SKM-1 treated with dmso at 0.1 percent for 144 hours (cell line): ENCODE results near the gene CMTM5.

ENCODE experiments used
- DNase-seq: peaks from one replicate; lab custom pipeline; 2025; ENCODE audit not compliant: unreplicated experiment; lab: John Stamatoyannopoulos, UW

The CMTM5 gene

GRCh38 chr14:23357261-23357660 lies 19.6 kb upstream of the CMTM5 start:
- DNase-seq, result no peak

- no peak for DNase-seq
Observed at GRCh38 chr14:23358042-23358441, 18.8 kb upstream of the CMTM5 start.

GRCh38 chr14:23358553-23359166 lies 18.2 kb upstream of the CMTM5 start:
- no peak for DNase-seq

- DNase-seq, result no peak
Observed at GRCh38 chr14:23359167-23359626, 17.6 kb upstream of the CMTM5 start.

GRCh38 chr14:23359722-23360447 lies 17.0 kb upstream of the CMTM5 start:
- no peak for DNase-seq

- DNase-seq, result no peak
Observed at GRCh38 chr14:23360496-23360895, 16.4 kb upstream of the CMTM5 start.

GRCh38 chr14:23361320-23361719 lies 15.5 kb upstream of the CMTM5 start:
- no peak for DNase-seq

- DNase-seq, result no peak
Observed at GRCh38 chr14:23361763-23362162, 15.1 kb upstream of the CMTM5 start.

- no peak for DNase-seq
Observed at GRCh38 chr14:23362200-23362599, 14.6 kb upstream of the CMTM5 start.

GRCh38 chr14:23364164-23365035 lies 12.4 kb upstream of the CMTM5 start:
- no peak for DNase-seq

- no peak for DNase-seq
Observed at GRCh38 chr14:23365036-23365731, 11.7 kb upstream of the CMTM5 start, which contains the start of gene EFS. EFS (minus strand) TSS chr14:23365172; CDS start chr14:23365025, 147 bp downstream.

- DNase-seq, result no peak
Observed at GRCh38 chr14:23365732-23366425, 11.0 kb upstream of the CMTM5 start.

- no peak for DNase-seq
Observed at GRCh38 chr14:23366426-23366921, 10.4 kb upstream of the CMTM5 start.

- no peak for DNase-seq
Observed at GRCh38 chr14:23370221-23370620, 6.6 kb upstream of the CMTM5 start.

GRCh38 chr14:23371865-23372264 lies 5.0 kb upstream of the CMTM5 start:
- DNase-seq, result no peak

- DNase-seq, result no peak
Observed at GRCh38 chr14:23372509-23372908, 4.3 kb upstream of the CMTM5 start, which contains the start of gene IL25. IL25 (plus strand) TSS chr14:23372809.

- no peak for DNase-seq
Observed at GRCh38 chr14:23373041-23373440, 3.8 kb upstream of the CMTM5 start.

GRCh38 chr14:23375527-23376251 lies 1.2 kb upstream of the CMTM5 start:
- DNase-seq, result no peak

GRCh38 chr14:23377198-23377550 lies 328 bp downstream of the CMTM5 start:
- no peak for DNase-seq
